K562 (cell line): ENCODE measurements around the gene CDC20B. TPM values are rescaled to one million over a fixed set of nuclear protein-coding genes. Genes with fewer than 3 reads are reported as not detected.
A peak's percentile ranks its signal among the peaks of the same experiment; 100 is the strongest.

Experiments used
- ATAC-seq: fragments of 200-7000 bp; cut with Tn5 transposase; 3 replicates; pipeline ENCODE4 v1.9.1; 2020; ENCODE audit warnings: moderate library complexity
- BruUV-seq: library from RNA; stranded (reverse); fragments of 400-500 nt; replicated peaks from 2 replicates; lab custom pipeline; 2021; lab: Mats Ljungman, UMichigan
- CTCF ChIA-PET: fragments of 300-600 bp; formaldehyde crosslinking; extraction: SDS; loops from one replicate; lab custom pipeline; 2021; ENCODE audit warnings: low intra/inter-chr PET ratio; lab: Yijun Ruan, JAX
- POLR2A ChIA-PET: fragments of 300-600, 350-650 bp; sonication (Branson Sonifier 250); formaldehyde crosslinking; extraction: SDS; loops from one replicate; lab custom pipeline; 2021; ENCODE audit warnings: antibody characterized with exemption, inconsistent platforms; lab: Yijun Ruan, JAX
- DNase-seq, 4 experiments: peaks; one replicate each; pipeline versions ENCODE4 v3.0.0 to v3.0.0-alpha.2; 2011 to 2018; ENCODE audit warnings: low spot score in 3 of 4, mixed read lengths in 3 of 4; ENCODE audit errors: extremely low read depth in 1 of 4
- FAIRE-seq: peaks from 2 replicates; lab custom pipeline; 2011; peaks lifted over from hg19 to GRCh38; lab: Jason Lieb, UNC
- H2AFZ ChIP-seq: 2 replicates; pipeline ENCODE4 v1.6.0; 2011; ENCODE audit warnings: low read depth, low read length, control low read depth, inconsistent platforms
- H3K27ac ChIP-seq: fragments of 200-600 bp; 3 replicates; pipeline ENCODE4 v1.8.0; 2011; ENCODE audit warnings: low read depth, mild to moderate bottlenecking, control low read depth, inconsistent platforms, low read length, moderate library complexity, mixed read lengths; ENCODE audit errors: extremely low read depth
- H3K27me3 ChIP-seq, 2 experiments: fragments of 300-600 bp in 1 of 2; 2 replicates in 1 of 2; 3 replicates in 1 of 2; pipeline versions ENCODE4 v1.6.0 to v1.8.0; 2011; ENCODE audit warnings: inconsistent platforms in 2 of 2, low read length in 2 of 2, mild to moderate bottlenecking in 1 of 2, mixed read lengths in 1 of 2, moderate library complexity in 1 of 2; ENCODE audit not compliant: control insufficient read depth in 2 of 2, insufficient read depth in 2 of 2
- H3K36me3 ChIP-seq: fragments of 300-600 bp; 3 replicates; pipeline ENCODE4 v1.8.0; 2011; ENCODE audit warnings: mild to moderate bottlenecking, low read length, inconsistent platforms; ENCODE audit not compliant: control insufficient read depth, insufficient read depth
- H3K4me1 ChIP-seq, 2 experiments: fragments of 200-600 bp in 1 of 2; replicated peaks in 1 of 2; 2 replicates in 1 of 2; 3 replicates in 1 of 2; pipeline versions ENCODE4 v1.5.1 to v1.8.0; 2011; ENCODE audit warnings: inconsistent platforms in 2 of 2, low read length in 2 of 2, mild to moderate bottlenecking in 1 of 2, mixed read lengths in 1 of 2, moderate library complexity in 1 of 2; ENCODE audit not compliant: control insufficient read depth in 2 of 2, insufficient read depth in 2 of 2
- H3K4me2 ChIP-seq: 2 replicates; pipeline ENCODE4 v1.6.1; 2011; ENCODE audit warnings: low read length, control low read depth, inconsistent platforms, mixed read lengths; ENCODE audit not compliant: insufficient read depth
- H3K4me3 ChIP-seq: fragments of 200-600 bp; sonication (generic), shearing (Covaris generic); 2 replicates; pipeline ENCODE4 v1.5.1; 2016; ENCODE audit warnings: control low read depth, inconsistent platforms
- H3K79me2 ChIP-seq: fragments of 200-600 bp; 3 replicates; pipeline ENCODE4 v1.8.0; 2011; ENCODE audit warnings: low read length, inconsistent platforms; ENCODE audit not compliant: control insufficient read depth, insufficient read depth
- H3K9ac ChIP-seq, 2 experiments: 2 replicates each; pipeline versions ENCODE4 v1.6.0 to v1.6.1; 2011; ENCODE audit warnings: low read depth in 2 of 2, low read length in 2 of 2, control low read depth in 1 of 2, inconsistent platforms in 1 of 2, mild to moderate bottlenecking in 1 of 2, mixed read lengths in 1 of 2; ENCODE audit not compliant: insufficient read depth in 1 of 2
- H3K9me1 ChIP-seq: one replicate; pipeline ENCODE4 v1.6.0; 2011; ENCODE audit warnings: inconsistent platforms, mild to moderate bottlenecking, low read length, moderate library complexity; ENCODE audit not compliant: control insufficient read depth, insufficient read depth
- H3K9me3 ChIP-seq: replicated peaks from 2 replicates; pipeline ENCODE4 v1.5.1; 2011; ENCODE audit warnings: low read depth, low read length, inconsistent platforms; ENCODE audit not compliant: control insufficient read depth, insufficient read depth
- H4K20me1 ChIP-seq: replicated peaks from 2 replicates; pipeline ENCODE4 v1.6.1; 2011; ENCODE audit warnings: low read length, inconsistent platforms, mixed read lengths; ENCODE audit not compliant: control insufficient read depth, insufficient read depth
- BACH1 ChIP-seq: fragments of 200-800 bp; sonication (Bioruptor generic); IDR thresholded peaks from 2 replicates; pipeline ENCODE4 v1.6.1; 2016; ENCODE audit warnings: missing genetic modification characterization, missing compliant biosample characterization
- CTCFL ChIP-seq: IDR thresholded peaks from 2 replicates; pipeline ENCODE4 v1.6.1; 2011; ENCODE audit warnings: borderline replicate concordance, low read depth, mild to moderate bottlenecking, moderate library complexity, low read length; ENCODE audit not compliant: insufficient read depth, poor library complexity, severe bottlenecking
- MNT ChIP-seq, 2 experiments: fragments of 450-650 bp; conservative IDR thresholded peaks; 2 replicates each; pipeline ENCODE4 v1.6.1; 2017; ENCODE audit warnings: mild to moderate bottlenecking in 2 of 2, moderate library complexity in 2 of 2
- NR2C2 ChIP-seq, 2 experiments: fragments of 200-800 bp in 1 of 2; sonication (Bioruptor generic) in 1 of 2; sonication (generic) in 1 of 2; formaldehyde crosslinking in 1 of 2; IDR thresholded peaks; 2 replicates each; pipeline versions ENCODE4 v1.6.1 to v1.8.0; 2016 to 2022; ENCODE audit warnings: mild to moderate bottlenecking in 1 of 2, missing compliant biosample characterization in 1 of 2, missing genetic modification characterization in 1 of 2, missing genetic modification reagents in 1 of 2
- RCOR1 ChIP-seq, 2 experiments: IDR thresholded peaks; 2 replicates each; pipeline ENCODE4 v1.6.1; 2012; ENCODE audit warnings: low read depth in 2 of 2, low read length in 2 of 2, borderline replicate concordance in 1 of 2, improper control_type of control experiment in 1 of 2
- SPI1 ChIP-seq: IDR thresholded peaks from 2 replicates; pipeline ENCODE4 v1.6.1; 2011; ENCODE audit warnings: low read depth, low read length, control low read depth, borderline replicate concordance
- ZFX ChIP-seq: sonication (generic); formaldehyde crosslinking; IDR thresholded peaks from 2 replicates; pipeline ENCODE4 v1.8.0; 2022; ENCODE audit warnings: mild to moderate bottlenecking, missing genetic modification reagents, moderate library complexity
- WGBS: fragments of 100-300 bp; shearing (Covaris generic); methylation state at CpG from one replicate; pipeline ENCODE4 v1.1.6; 2016; ENCODE audit warnings: low coverage, mixed read lengths; ENCODE audit not compliant: insufficient coverage; ENCODE audit errors: missing lambda C conversion rate; 5-methylcytosine and 5-hydroxymethylcytosine counted together
- in situ Hi-C: fragments of 300-500 bp; cut with MboI; formaldehyde crosslinking; loops from 4 replicates; pipeline ENCODE4 v1.15.0; 2018; ENCODE audit warnings: inconsistent platforms, mixed read lengths
- intact Hi-C: fragments of 100-400 bp; cut with micrococcal nuclease; formaldehyde crosslinking; loops from 2 replicates; pipeline ENCODE4 v1.14.2; 2022
- polyA plus RNA-seq, 8 experiments: library from polyadenylated mRNA; depleted of rRNA in 4 of 8; stranded (reverse) in 5 of 8; unstranded in 3 of 8; fragments of >200 nt; fragmentation: Nextera tagmentation in 2 of 8; fragmentation: Illumina TruSeq in 1 of 8; extraction: Ambion mirVana in 2 of 8; extraction: Trizol in 1 of 8; gene quantifications; 2 replicates each; pipeline versions ENCODE4 v1.2.1 to v1.2.3, GENCODE V29; 2011 to 2014; ENCODE audit warnings: inconsistent platforms in 1 of 8, missing spikeins in 1 of 8
- total RNA-seq, 7 experiments: library from RNA; depleted of rRNA in 6 of 7; stranded (reverse); fragments of >200 nt in 6 of 7; fragmentation: Illumina TruSeq in 2 of 7; extraction: Trizol in 2 of 7; gene quantifications; 2 replicates each; pipeline versions ENCODE4 v1.2.1 to v1.2.3, GENCODE V29; 2011 to 2021; ENCODE audit warnings: low replicate concordance in 1 of 7
- TF ChIP-seq, protein P1 (sequence below), 2 experiments: fragments of 450-650 bp; IDR thresholded peaks; 2 replicates each; pipeline ENCODE4 v1.6.1; 2016
- TF ChIP-seq, protein P2 (sequence below): fragments of 450-650 bp; formaldehyde crosslinking; IDR thresholded peaks from 2 replicates; pipeline ENCODE4 v1.4.0; 2020; ENCODE audit warnings: mild to moderate bottlenecking, moderate library complexity

CDC20B gene
- total and polyA plus RNA-seq, 9 of the 15 experiments (the other 6 are each of a cell fraction or from before 2014, with no cell fraction given): 0.04 TPM; not detected in 8

GRCh38 chr5:55146543-55147151 is 26.3 kb downstream of the CDC20B start:
- intact Hi-C loops: loop anchor here (1.0 to 2.0 kb wide), 2 partner anchors 202 to 240 kb away; no protein-coding TSS in a partner anchor
- no TSS peak for BruUV-seq
- ATAC-seq: peak; percentile 99
- TF ChIP-seq, protein P1, sequence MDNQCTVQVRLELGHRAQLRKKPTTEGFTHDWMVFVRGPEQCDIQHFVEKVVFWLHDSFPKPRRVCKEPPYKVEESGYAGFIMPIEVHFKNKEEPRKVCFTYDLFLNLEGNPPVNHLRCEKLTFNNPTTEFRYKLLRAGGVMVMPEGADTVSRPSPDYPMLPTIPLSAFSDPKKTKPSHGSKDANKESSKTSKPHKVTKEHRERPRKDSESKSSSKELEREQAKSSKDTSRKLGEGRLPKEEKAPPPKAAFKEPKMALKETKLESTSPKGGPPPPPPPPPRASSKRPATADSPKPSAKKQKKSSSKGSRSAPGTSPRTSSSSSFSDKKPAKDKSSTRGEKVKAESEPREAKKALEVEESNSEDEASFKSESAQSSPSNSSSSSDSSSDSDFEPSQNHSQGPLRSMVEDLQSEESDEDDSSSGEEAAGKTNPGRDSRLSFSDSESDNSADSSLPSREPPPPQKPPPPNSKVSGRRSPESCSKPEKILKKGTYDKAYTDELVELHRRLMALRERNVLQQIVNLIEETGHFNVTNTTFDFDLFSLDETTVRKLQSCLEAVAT (IDR thresholded peaks at IDR 0.05): peak in 1 of 2 experiments; percentile 56; a peak in 1 of 4 replicates
- TF ChIP-seq SPI1 (peak; percentile 0; the same call in 1 of the 2 replicates), RCOR1 (IDR thresholded peaks at IDR 0.05; ENCODE audit: borderline replicate concordance in 1 of 2, low read depth in 2 of 2, low read length in 2 of 2) (peak in 1 of 2 experiments; percentile 50; a peak in 1 of 4 replicates), CTCFL (no peak), MNT (conservative IDR thresholded peaks at IDR 0.05) (0 out of 4 replicates have a peak, but pooled peaks of 1 of the 2 experiments have one; percentile 26), BACH1 (tag) (no peak), ZFX (CRISPR knock-in tag) (no peak), NR2C2 (CRISPR knock-in tag; IDR thresholded peaks at IDR 0.05) (no peak), NR2C2 (tag; IDR thresholded peaks at IDR 0.05) (no peak)
- TF ChIP-seq, protein P2, sequence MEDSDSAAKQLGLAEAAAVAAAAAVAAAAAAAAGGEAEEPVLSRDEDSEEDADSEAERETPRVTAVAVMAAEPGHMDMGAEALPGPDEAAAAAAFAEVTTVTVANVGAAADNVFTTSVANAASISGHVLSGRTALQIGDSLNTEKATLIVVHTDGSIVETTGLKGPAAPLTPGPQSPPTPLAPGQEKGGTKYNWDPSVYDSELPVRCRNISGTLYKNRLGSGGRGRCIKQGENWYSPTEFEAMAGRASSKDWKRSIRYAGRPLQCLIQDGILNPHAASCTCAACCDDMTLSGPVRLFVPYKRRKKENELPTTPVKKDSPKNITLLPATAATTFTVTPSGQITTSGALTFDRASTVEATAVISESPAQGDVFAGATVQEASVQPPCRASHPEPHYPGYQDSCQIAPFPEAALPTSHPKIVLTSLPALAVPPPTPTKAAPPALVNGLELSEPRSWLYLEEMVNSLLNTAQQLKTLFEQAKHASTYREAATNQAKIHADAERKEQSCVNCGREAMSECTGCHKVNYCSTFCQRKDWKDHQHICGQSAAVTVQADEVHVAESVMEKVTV: peak; percentile 69

More at GRCh38 chr5:55146543-55147151, 26.3 kb downstream of the CDC20B start:
- H2AFZ ChIP-seq: no peak overlapping the region
- no peak overlapping the region for H3K27ac ChIP-seq
- H3K4me3 ChIP-seq: no peak overlapping the region
- ChIA-PET POLR2A (interaction anchor here (0.5 kb wide), 1 partner anchor 476 kb away, joined by 3 read pairs; no protein-coding TSS in a partner anchor), CTCF (interaction anchor here (0.8 to 1.9 kb wide), 4 partner anchors 202 to 630 kb away, joined by 5 to 13 read pairs (median 7); no protein-coding TSS in a partner anchor)
- peak; percentile 63 to 84 (median 68) for DNase-seq
- no peak overlapping the region for H3K4me2 ChIP-seq
- H3K9ac ChIP-seq: no peak overlapping the region
- in situ Hi-C loops: no loop called here
- H3K9me1 ChIP-seq: no peaks in the 10 kb centered on the region
- no peaks in the 10 kb centered on the region for H3K79me2 ChIP-seq
- H3K36me3 ChIP-seq: no peaks in the 10 kb centered on the region
- H3K4me1 ChIP-seq: no peaks in the 10 kb centered on the region
- H3K9me3 ChIP-seq: no peaks in the 10 kb centered on the region
- H4K20me1 ChIP-seq: no peaks in the 10 kb centered on the region
- FAIRE-seq: peak; percentile 98
- H3K27me3 ChIP-seq: peaks cover 4 to 17% of the 10 kb centered on the region in 2 experiments; a peak in 3 of 5 replicates
- under 1% methylated on average over 11 of the region's 11 CpGs for WGBS
